Measurements from ENCODE around the gene IGSF21. TPM values are rescaled to one million over a fixed set of nuclear protein-coding genes. Genes with fewer than 3 reads are reported as not detected.

IGSF21 gene
- total and polyA plus RNA-seq, 4 donors: 0.31 to 1.5 (median 0.88) TPM

DNA sequence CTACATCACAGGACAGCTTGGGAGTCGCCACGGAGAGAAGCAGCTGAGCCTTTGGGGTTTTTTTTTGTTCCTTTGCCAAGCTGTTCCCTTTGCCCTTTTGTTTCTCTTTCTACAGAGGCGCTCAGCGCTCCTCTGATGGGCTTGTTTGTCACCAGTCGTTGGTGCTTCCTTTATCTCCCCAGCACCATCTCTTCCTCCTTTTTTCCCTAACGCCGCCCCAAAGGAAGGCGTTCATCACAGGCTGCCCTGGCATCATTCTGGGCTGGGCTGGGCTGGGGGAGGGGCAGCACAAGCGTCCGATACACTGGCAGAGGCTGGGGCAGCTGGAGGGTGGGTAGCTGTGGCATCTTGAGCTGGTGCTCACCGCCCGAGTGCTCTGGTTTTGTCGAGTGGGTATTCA lies 10.5 kb downstream of the IGSF21 start:
- TF ChIP-seq, protein P1, sequence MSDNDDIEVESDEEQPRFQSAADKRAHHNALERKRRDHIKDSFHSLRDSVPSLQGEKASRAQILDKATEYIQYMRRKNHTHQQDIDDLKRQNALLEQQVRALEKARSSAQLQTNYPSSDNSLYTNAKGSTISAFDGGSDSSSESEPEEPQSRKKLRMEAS (IDR thresholded peaks at IDR 0.05): no peak
- TF ChIP-seq, protein P2, sequence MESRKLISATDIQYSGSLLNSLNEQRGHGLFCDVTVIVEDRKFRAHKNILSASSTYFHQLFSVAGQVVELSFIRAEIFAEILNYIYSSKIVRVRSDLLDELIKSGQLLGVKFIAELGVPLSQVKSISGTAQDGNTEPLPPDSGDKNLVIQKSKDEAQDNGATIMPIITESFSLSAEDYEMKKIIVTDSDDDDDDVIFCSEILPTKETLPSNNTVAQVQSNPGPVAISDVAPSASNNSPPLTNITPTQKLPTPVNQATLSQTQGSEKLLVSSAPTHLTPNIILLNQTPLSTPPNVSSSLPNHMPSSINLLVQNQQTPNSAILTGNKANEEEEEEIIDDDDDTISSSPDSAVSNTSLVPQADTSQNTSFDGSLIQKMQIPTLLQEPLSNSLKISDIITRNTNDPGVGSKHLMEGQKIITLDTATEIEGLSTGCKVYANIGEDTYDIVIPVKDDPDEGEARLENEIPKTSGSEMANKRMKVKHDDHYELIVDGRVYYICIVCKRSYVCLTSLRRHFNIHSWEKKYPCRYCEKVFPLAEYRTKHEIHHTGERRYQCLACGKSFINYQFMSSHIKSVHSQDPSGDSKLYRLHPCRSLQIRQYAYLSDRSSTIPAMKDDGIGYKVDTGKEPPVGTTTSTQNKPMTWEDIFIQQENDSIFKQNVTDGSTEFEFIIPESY (IDR thresholded peaks at IDR 0.05): no peak
- TF ChIP-seq TAF1 (conservative IDR thresholded peaks at IDR 0.05) (no peak), HNF4G (IDR thresholded peaks at IDR 0.05) (no peak), FOXA1 (IDR thresholded peaks at IDR 0.05) (no peak)
- Histone ChIP-seq H3K9ac (ENCODE audit: low read depth in 1 of 2, low read length in 2 of 2) (no peak overlapping the region), H3K4me3 (ENCODE audit: low read depth in 1 of 3, low read length in 3 of 3) (no peak overlapping the region), H3K36me3 (ENCODE audit: control insufficient read depth in 4 of 4, insufficient read depth in 3 of 4, low read depth in 1 of 4, low read length in 3 of 4) (no peaks in the 10 kb centered on the region), H3K9me3 (ENCODE audit: control insufficient read depth in 4 of 4, low read length in 3 of 4) (no peaks in the 10 kb centered on the region), H3K27ac (ENCODE audit: low read depth in 1 of 2, low read length in 2 of 2) (no peak overlapping the region), H3K4me1 (ENCODE audit: control insufficient read depth in 4 of 4, insufficient read depth in 4 of 4, low read length in 3 of 4) (no peaks in the 10 kb centered on the region), H3K27me3 (ENCODE audit: control insufficient read depth in 4 of 4, insufficient read depth in 4 of 4, low read length in 3 of 4) (peaks cover 0 to 2% (median 0%) of the 10 kb centered on the region in 4 donors)
- 44% methylated on average over 13 of the region's 13 CpGs for WGBS
- no peak for DNase-seq (ENCODE audit: low spot score)

DNA sequence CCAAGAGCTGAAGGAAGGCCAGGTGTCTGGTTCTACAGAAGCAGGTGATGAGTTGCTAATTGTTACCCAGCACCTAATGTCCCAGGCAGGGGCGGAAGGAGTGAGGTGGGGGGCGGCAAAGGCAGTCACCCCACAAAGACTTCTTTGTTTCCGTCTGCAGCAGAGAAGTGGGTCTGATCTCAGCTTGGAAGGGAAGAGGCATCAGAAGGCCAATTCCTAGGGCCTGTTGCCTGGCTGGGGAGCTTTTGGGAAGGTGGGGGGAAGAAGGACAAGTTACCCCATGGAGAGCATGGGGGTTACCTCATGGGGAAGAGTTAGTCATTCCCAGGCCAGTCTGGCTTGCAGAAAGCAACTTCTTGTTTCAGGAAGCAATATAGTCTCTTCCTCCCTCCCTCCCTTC lies 10.9 kb downstream of the IGSF21 start:
- Histone ChIP-seq H3K27me3 (ENCODE audit: control insufficient read depth in 4 of 4, insufficient read depth in 4 of 4, low read length in 3 of 4) (peaks cover 0 to 2% (median 0%) of the 10 kb centered on the region in 4 donors), H3K4me1 (ENCODE audit: control insufficient read depth in 4 of 4, insufficient read depth in 4 of 4, low read length in 3 of 4) (no peaks in the 10 kb centered on the region), H3K36me3 (ENCODE audit: control insufficient read depth in 4 of 4, insufficient read depth in 3 of 4, low read depth in 1 of 4, low read length in 3 of 4) (no peaks in the 10 kb centered on the region), H3K9ac (ENCODE audit: low read depth in 1 of 2, low read length in 2 of 2) (no peak overlapping the region), H3K4me3 (ENCODE audit: low read depth in 1 of 3, low read length in 3 of 3) (no peak overlapping the region), H3K27ac (ENCODE audit: low read depth in 1 of 2, low read length in 2 of 2) (no peak overlapping the region), H3K9me3 (ENCODE audit: control insufficient read depth in 4 of 4, low read length in 3 of 4) (no peaks in the 10 kb centered on the region)
- TF ChIP-seq FOXA2 (IDR thresholded peaks at IDR 0.05): no peak
- TF ChIP-seq TAF1 (conservative IDR thresholded peaks at IDR 0.05): no peak
- TF ChIP-seq YY1 (IDR thresholded peaks at IDR 0.05): no peak
- no peak for TF ChIP-seq JUND (IDR thresholded peaks at IDR 0.05)
- no peak for TF ChIP-seq RXRA (IDR thresholded peaks at IDR 0.05)
- no peak for TF ChIP-seq RAD21 (IDR thresholded peaks at IDR 0.05)
- TF ChIP-seq FOXA1 (IDR thresholded peaks at IDR 0.05): no peak
- TF ChIP-seq HNF4A (conservative IDR thresholded peaks at IDR 0.05): no peak
- no peak for TF ChIP-seq GABPA (IDR thresholded peaks at IDR 0.05 in 1 of 2, conservative IDR thresholded peaks at IDR 0.05 in 1 of 2)
- TF ChIP-seq, protein P2 (IDR thresholded peaks at IDR 0.05): no peak
- no peak for TF ChIP-seq SP1 (IDR thresholded peaks at IDR 0.05)
- TF ChIP-seq, protein P3, sequence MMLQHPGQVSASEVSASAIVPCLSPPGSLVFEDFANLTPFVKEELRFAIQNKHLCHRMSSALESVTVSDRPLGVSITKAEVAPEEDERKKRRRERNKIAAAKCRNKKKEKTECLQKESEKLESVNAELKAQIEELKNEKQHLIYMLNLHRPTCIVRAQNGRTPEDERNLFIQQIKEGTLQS (IDR thresholded peaks at IDR 0.05): no peak
- TF ChIP-seq EGR1 (IDR thresholded peaks at IDR 0.05; ENCODE audit: low read depth in 2 of 2): no peak
- TF ChIP-seq, protein P4, sequence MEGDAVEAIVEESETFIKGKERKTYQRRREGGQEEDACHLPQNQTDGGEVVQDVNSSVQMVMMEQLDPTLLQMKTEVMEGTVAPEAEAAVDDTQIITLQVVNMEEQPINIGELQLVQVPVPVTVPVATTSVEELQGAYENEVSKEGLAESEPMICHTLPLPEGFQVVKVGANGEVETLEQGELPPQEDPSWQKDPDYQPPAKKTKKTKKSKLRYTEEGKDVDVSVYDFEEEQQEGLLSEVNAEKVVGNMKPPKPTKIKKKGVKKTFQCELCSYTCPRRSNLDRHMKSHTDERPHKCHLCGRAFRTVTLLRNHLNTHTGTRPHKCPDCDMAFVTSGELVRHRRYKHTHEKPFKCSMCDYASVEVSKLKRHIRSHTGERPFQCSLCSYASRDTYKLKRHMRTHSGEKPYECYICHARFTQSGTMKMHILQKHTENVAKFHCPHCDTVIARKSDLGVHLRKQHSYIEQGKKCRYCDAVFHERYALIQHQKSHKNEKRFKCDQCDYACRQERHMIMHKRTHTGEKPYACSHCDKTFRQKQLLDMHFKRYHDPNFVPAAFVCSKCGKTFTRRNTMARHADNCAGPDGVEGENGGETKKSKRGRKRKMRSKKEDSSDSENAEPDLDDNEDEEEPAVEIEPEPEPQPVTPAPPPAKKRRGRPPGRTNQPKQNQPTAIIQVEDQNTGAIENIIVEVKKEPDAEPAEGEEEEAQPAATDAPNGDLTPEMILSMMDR (IDR thresholded peaks at IDR 0.05; ENCODE audit: low read depth, low read length, missing input control): no peak
- TF ChIP-seq, protein P1 (IDR thresholded peaks at IDR 0.05): no peak
- no peak for TF ChIP-seq HNF4G (IDR thresholded peaks at IDR 0.05)
- no peak for DNase-seq (ENCODE audit: low spot score)
- WGBS: 63% methylated on average over 3 of the region's 3 CpGs

Measured in liver (tissue), 9 donors.